Measurements from ENCODE around the gene MUC5AC. TPM values are rescaled to one million over a fixed set of nuclear protein-coding genes. Genes with fewer than 3 reads are reported as not detected.

Gene MUC5AC
- total RNA-seq, 1 donor from 2014 or later = not detected

DNA sequence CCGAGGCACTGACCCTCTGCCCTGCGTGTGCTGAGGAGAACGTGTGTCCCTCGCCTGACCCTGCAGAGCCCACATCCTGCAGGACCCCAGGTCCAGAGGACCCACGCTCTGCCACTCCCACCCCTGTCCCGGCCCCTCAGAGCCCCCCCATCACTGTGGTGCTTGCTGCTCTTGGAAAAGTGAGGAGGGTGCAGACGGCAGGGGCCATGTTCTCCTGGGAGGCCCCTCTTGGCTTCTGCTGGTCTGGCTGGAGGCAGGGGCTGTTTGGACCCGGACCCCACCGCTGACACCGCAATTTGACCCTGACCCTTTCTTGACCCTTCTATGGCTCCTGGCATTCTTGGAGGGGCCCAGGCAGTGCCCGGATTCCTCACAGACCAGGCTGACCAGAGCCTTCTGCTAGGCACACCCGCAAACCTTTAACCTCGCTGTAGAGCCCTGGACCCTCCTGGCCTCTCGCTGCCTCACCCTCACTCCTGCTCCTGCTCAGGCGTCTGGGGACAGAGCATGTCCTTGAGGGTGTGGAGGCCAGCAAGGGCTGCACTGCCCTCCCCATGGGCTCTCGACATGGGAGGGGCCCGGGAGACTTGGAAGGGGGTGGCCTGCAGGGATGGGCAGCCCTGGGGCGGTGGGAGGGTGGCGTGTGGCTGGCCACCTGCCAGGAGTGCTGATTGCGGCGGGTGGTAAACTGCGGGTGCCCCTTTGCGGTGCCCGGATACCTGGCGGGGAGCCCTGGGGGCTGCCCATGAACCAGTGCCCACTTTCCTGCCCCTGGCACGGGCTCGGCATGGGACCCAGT, 37.0 kb upstream of the MUC5AC start:
- TF ChIP-seq, protein P1, sequence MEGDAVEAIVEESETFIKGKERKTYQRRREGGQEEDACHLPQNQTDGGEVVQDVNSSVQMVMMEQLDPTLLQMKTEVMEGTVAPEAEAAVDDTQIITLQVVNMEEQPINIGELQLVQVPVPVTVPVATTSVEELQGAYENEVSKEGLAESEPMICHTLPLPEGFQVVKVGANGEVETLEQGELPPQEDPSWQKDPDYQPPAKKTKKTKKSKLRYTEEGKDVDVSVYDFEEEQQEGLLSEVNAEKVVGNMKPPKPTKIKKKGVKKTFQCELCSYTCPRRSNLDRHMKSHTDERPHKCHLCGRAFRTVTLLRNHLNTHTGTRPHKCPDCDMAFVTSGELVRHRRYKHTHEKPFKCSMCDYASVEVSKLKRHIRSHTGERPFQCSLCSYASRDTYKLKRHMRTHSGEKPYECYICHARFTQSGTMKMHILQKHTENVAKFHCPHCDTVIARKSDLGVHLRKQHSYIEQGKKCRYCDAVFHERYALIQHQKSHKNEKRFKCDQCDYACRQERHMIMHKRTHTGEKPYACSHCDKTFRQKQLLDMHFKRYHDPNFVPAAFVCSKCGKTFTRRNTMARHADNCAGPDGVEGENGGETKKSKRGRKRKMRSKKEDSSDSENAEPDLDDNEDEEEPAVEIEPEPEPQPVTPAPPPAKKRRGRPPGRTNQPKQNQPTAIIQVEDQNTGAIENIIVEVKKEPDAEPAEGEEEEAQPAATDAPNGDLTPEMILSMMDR (IDR thresholded peaks at IDR 0.05) = no peak
- no peak for TF ChIP-seq POLR2AphosphoS5 (IDR thresholded peaks at IDR 0.05; ENCODE audit: insufficient read depth in 1 of 2, low read depth in 1 of 2)
- no peak for TF ChIP-seq POLR2A (IDR thresholded peaks at IDR 0.05)
- Histone ChIP-seq H3K27me3 (no peaks in the 10 kb centered on the region), H3K4me1 (no peaks in the 10 kb centered on the region), H3K4me3 (no peak overlapping the region), H3K27ac (no peak overlapping the region), H3K9me3 (no peaks in the 10 kb centered on the region), H3K36me3 (no peaks in the 10 kb centered on the region)
- DNase-seq (ENCODE audit: extremely low spot score in 2 of 2) = no peak
- intact Hi-C loops (cut with DNase I) = no loop called here

DNA sequence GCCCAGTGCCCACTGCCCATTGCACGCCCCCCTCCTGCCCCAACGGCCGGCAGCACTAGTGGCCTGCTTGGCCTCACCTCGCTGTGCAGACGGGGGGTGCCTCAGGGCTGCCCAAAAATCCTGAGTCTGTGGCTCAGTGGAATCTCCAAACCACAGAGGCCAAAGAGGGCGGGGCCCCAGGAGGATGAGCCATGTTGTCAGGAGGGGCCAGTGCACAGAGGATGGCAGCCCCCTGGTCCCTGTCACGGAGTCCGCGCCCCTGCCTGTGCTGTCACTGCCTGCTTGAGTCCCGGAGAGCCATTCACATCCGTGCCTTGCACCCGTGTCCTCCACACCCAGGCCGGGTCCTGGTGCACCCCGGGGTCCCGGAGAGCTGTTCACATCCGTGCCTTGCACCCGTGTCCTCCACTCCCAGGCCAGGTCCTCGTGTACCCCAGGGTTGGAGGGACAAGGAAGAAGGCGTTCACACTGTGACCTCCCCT, 36.4 kb upstream of the MUC5AC start:
- H3K4me1 ChIP-seq = no peaks in the 10 kb centered on the region
- intact Hi-C loops (cut with DNase I) = no loop called here
- no peak for TF ChIP-seq POLR2A (IDR thresholded peaks at IDR 0.05)
- TF ChIP-seq, protein P1 (IDR thresholded peaks at IDR 0.05) = no peak
- no peak for TF ChIP-seq POLR2AphosphoS5 (IDR thresholded peaks at IDR 0.05; ENCODE audit: insufficient read depth in 1 of 2, low read depth in 1 of 2)
- H3K4me3 ChIP-seq = no peak overlapping the region
- H3K36me3 ChIP-seq = no peaks in the 10 kb centered on the region
- no peaks in the 10 kb centered on the region for H3K9me3 ChIP-seq
- H3K27ac ChIP-seq = no peak overlapping the region
- DNase-seq (ENCODE audit: extremely low spot score in 2 of 2) = no peak
- H3K27me3 ChIP-seq = no peaks in the 10 kb centered on the region

DNA sequence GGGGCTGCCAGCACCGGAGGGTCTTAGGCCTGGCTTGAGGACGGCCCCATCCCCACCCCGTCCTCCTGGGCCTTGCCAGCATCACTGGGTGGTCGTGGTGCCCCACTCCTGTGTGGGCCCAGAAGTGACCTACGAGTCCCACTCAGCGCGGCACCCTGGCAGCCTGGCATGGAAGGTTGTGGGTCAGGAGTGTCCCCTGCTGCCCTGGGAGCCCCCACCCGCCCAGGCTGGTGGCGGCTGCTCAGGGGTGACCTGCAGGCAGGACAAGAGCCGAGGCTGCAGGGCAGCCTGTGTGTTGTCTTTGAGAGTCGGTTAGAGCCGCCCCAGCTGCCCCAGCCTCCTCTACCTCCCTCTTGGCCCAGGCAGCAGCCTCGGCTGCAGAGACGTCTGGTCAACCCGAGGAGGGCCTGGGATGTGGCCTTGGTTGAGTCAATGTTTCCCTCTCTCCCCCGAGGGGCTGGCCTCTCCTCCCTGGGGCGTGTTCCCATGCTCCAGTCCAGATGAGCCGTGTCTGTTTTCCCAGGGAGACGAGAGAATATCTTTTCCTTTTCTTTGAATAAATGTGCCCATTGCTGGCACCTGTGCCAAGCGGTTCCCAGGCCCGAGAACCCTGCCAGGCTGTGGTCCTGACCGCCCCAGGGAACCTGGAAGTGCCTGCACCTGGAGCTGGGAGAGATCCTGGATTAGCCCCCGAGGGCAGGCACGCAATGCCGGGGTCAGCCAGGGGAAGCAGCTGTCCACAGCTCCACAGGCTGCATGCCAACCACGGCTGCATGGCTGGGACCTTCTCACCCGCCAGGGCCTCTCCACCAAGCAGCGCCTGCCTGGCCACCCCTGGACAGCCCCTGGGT, 35.7 kb upstream of the MUC5AC start:
- Histone ChIP-seq H3K27me3 (no peaks in the 10 kb centered on the region), H3K4me3 (no peak overlapping the region), H3K27ac (no peak overlapping the region), H3K9me3 (no peaks in the 10 kb centered on the region), H3K36me3 (no peaks in the 10 kb centered on the region), H3K4me1 (no peaks in the 10 kb centered on the region)
- TF ChIP-seq, protein P1 (IDR thresholded peaks at IDR 0.05) = no peak
- no peak for TF ChIP-seq POLR2A (IDR thresholded peaks at IDR 0.05)
- no peak for TF ChIP-seq POLR2AphosphoS5 (IDR thresholded peaks at IDR 0.05; ENCODE audit: insufficient read depth in 1 of 2, low read depth in 1 of 2)
- no peak for DNase-seq (ENCODE audit: extremely low spot score in 2 of 2)
- intact Hi-C loops (cut with DNase I) = no loop called here

DNA sequence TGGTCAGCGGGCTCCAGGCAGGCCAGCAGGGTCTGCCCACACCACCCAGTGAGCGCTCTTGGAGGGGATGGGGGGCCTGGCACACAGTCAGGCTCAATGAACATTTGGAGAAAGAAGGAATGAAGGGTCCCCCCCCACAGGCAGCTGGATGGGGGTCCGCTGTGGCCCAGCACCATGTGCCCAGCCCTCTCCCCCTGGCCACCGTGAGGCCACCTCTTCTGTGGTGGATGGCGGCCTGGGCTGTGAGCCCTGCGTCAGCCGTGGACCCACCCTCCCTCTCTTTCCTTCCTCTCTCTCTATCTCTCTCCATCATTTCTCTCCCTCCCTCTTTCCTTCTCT, 35.1 kb upstream of the MUC5AC start:
- TF ChIP-seq POLR2A (IDR thresholded peaks at IDR 0.05) (no peak), POLR2AphosphoS5 (IDR thresholded peaks at IDR 0.05; ENCODE audit: insufficient read depth in 1 of 2, low read depth in 1 of 2) (no peak)
- TF ChIP-seq, protein P1 (IDR thresholded peaks at IDR 0.05) = no peak
- intact Hi-C loops (cut with DNase I) = no loop called here
- Histone ChIP-seq H3K4me3 (no peak overlapping the region), H3K9me3 (no peaks in the 10 kb centered on the region), H3K27ac (no peak overlapping the region), H3K36me3 (no peaks in the 10 kb centered on the region), H3K4me1 (no peaks in the 10 kb centered on the region), H3K27me3 (no peaks in the 10 kb centered on the region)
- DNase-seq (ENCODE audit: extremely low spot score in 2 of 2) = no peak
